ENCODE results near the gene PRKACA. TPM values are rescaled to one million over a fixed set of nuclear protein-coding genes. Genes with fewer than 3 reads are reported as not detected.

Gene PRKACA
- total RNA-seq, 1 donor from 2014 or later, result 28.0 TPM

DNA sequence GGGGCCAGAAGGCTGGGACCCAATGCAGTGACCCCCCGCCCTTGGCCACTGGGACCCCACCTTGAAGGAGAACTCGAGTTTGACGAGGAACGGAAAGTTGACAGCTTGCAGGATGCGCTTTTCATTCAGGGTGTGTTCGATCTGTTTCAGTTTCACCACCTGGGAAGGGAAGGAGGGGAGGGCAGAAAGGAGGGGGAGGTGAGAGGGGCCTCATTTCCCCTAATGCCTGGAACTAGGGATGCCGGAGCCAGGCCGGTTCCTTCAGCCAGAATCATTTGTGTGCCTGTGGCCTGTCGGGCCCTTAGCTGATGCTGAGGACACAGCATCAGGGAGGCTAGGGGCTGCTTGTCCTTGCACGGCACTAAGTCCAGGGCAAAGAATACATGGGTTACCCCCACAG is 14.8 kb downstream of the PRKACA start:
- no peak overlapping the region for H3K4me3 ChIP-seq
- no peak overlapping the region for H3K27ac ChIP-seq
- H3K36me3 ChIP-seq, result peaks cover 0 to 44% of the 10 kb centered on the region in 2 donors
- no peak for DNase-seq (ENCODE audit: extremely low spot score in 2 of 2)
- peaks cover 4% of the 10 kb centered on the region for H3K4me1 ChIP-seq
- intact Hi-C loops (cut with DNase I), result no loop called here
- no peaks in the 10 kb centered on the region for H3K9me3 ChIP-seq
- TF ChIP-seq, protein P1, sequence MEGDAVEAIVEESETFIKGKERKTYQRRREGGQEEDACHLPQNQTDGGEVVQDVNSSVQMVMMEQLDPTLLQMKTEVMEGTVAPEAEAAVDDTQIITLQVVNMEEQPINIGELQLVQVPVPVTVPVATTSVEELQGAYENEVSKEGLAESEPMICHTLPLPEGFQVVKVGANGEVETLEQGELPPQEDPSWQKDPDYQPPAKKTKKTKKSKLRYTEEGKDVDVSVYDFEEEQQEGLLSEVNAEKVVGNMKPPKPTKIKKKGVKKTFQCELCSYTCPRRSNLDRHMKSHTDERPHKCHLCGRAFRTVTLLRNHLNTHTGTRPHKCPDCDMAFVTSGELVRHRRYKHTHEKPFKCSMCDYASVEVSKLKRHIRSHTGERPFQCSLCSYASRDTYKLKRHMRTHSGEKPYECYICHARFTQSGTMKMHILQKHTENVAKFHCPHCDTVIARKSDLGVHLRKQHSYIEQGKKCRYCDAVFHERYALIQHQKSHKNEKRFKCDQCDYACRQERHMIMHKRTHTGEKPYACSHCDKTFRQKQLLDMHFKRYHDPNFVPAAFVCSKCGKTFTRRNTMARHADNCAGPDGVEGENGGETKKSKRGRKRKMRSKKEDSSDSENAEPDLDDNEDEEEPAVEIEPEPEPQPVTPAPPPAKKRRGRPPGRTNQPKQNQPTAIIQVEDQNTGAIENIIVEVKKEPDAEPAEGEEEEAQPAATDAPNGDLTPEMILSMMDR (IDR thresholded peaks at IDR 0.05), result no peak
- no peak for TF ChIP-seq POLR2AphosphoS5 (IDR thresholded peaks at IDR 0.05; ENCODE audit: insufficient read depth in 1 of 2, low read depth in 1 of 2)
- no peak for TF ChIP-seq POLR2A (IDR thresholded peaks at IDR 0.05)
- H3K27me3 ChIP-seq, result no peaks in the 10 kb centered on the region

DNA sequence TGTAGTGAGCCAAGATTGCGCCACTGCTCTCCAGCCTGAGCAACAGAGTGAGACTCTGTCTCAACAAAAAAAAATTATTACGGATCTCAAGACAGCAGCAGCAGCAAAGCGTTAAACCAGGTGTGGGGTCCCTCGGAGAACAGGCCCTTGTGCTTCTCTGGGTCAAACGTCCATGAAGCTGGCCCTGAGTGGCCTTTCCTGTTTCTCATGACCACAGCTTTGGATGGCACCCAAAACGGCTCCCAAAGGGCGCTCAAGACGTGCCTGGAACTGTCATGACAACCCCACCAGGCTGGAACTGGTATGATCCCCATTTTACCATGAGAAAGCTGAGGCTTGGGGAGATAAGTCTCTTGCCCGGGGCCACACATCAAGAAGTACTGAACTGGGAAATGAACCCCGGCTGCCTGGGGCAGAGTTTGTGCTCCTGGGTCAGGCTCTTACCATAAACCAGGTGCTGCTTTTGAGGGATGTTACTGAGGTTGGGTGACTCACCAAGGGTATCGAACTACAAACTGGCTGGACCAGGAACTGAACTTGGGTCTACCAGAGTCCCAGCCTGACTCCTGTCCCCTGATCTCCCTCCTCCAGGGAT is 15.4 kb downstream of the PRKACA start:
- TF ChIP-seq, protein P1 (IDR thresholded peaks at IDR 0.05), result no peak
- TF ChIP-seq POLR2AphosphoS5 (IDR thresholded peaks at IDR 0.05; ENCODE audit: insufficient read depth in 1 of 2, low read depth in 1 of 2) (no peak), POLR2A (IDR thresholded peaks at IDR 0.05) (no peak)
- no peaks in the 10 kb centered on the region for H3K27me3 ChIP-seq
- no peak for DNase-seq (ENCODE audit: extremely low spot score in 2 of 2)
- H3K9me3 ChIP-seq, result no peaks in the 10 kb centered on the region
- H3K27ac ChIP-seq, result no peak overlapping the region
- H3K4me1 ChIP-seq, result no peaks in the 10 kb centered on the region
- intact Hi-C loops (cut with DNase I), result no loop called here
- no peak overlapping the region for H3K4me3 ChIP-seq
- H3K36me3 ChIP-seq, result peaks cover 0 to 50% of the 10 kb centered on the region in 2 donors

DNA sequence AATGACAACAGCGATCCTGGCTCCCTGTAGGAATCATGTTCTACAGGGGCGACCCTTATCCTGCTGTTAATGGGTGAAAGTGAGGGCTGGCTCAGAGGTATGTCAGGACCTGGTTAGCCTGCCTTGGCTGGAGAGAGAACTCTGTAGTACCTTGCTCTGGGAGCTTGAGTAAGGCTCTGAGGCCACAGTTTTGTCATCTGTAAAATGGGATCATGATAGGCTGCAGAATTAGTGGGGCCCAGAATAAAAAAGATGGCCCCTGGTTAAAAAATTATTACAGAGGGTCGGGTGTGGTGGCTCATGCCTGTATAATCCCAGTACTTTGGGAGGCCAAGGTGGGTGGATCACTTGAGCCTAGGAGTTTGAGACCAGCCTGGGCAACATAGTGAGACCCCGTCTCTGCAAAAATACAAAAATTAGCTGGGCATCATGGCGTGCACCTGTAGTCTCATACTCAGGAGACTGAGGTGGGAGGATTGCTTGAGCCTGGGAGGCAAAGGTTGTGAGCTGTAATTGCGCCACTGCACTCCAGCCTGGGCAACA is 16.5 kb downstream of the PRKACA start:
- H3K4me3 ChIP-seq, result no peak overlapping the region
- DNase-seq (ENCODE audit: extremely low spot score in 2 of 2), result no peak
- H3K4me1 ChIP-seq, result no peaks in the 10 kb centered on the region
- H3K27ac ChIP-seq, result no peak overlapping the region
- peaks cover 0 to 54% of the 10 kb centered on the region in 2 donors for H3K36me3 ChIP-seq
- H3K27me3 ChIP-seq, result no peaks in the 10 kb centered on the region
- H3K9me3 ChIP-seq, result no peaks in the 10 kb centered on the region
- TF ChIP-seq POLR2A (IDR thresholded peaks at IDR 0.05), result no peak
- TF ChIP-seq, protein P1 (IDR thresholded peaks at IDR 0.05), result no peak
- TF ChIP-seq POLR2AphosphoS5 (IDR thresholded peaks at IDR 0.05; ENCODE audit: insufficient read depth in 1 of 2, low read depth in 1 of 2), result no peak
- intact Hi-C loops (cut with DNase I), result no loop called here

GRCh38 chr19:14097532-14098151 is 19.9 kb downstream of the PRKACA start:
- peaks cover 3% of the 10 kb centered on the region for H3K9me3 ChIP-seq
- H3K4me1 ChIP-seq, result no peaks in the 10 kb centered on the region
- no peak for DNase-seq (ENCODE audit: extremely low spot score in 2 of 2)
- H3K27me3 ChIP-seq, result no peaks in the 10 kb centered on the region
- H3K4me3 ChIP-seq, result no peak overlapping the region
- TF ChIP-seq POLR2A (IDR thresholded peaks at IDR 0.05) (no peak), POLR2AphosphoS5 (IDR thresholded peaks at IDR 0.05; ENCODE audit: insufficient read depth in 1 of 2, low read depth in 1 of 2) (no peak)
- TF ChIP-seq, protein P1 (IDR thresholded peaks at IDR 0.05), result no peak
- intact Hi-C loops (cut with DNase I), result no loop called here
- H3K36me3 ChIP-seq, result peaks cover 0 to 45% of the 10 kb centered on the region in 2 donors
- H3K27ac ChIP-seq, result no peak overlapping the region

Measured in vagina (tissue), 2 donors.